Kidney (tissue), 14 donors: ENCODE data around the gene AMH. TPM values are rescaled to one million over a fixed set of nuclear protein-coding genes. Genes with fewer than 3 reads are reported as not detected.

ENCODE experiments used
- DNase-seq, 5 donors: peaks; one replicate each; pipeline ENCODE4 v3.0.0-alpha.2; 2013 to 2020
- FAIRE-seq: peaks from 2 replicates; lab custom pipeline; 2012; peaks lifted over from hg19 to GRCh38; lab: Jason Lieb, UNC
- H3K27ac ChIP-seq, 2 donors: one replicate each; pipeline ENCODE4 v1.7.0; 2013; ENCODE audit warnings: low read depth in 2 of 2, low read length in 2 of 2, inconsistent platforms in 1 of 2
- H3K27me3 ChIP-seq: one replicate; pipeline ENCODE4 v1.7.1; 2013; ENCODE audit warnings: low read length, inconsistent platforms; ENCODE audit not compliant: control insufficient read depth, insufficient read depth
- H3K36me3 ChIP-seq, 3 donors: one replicate each; pipeline versions ENCODE4 v1.7.0 to v1.7.1; 2013; ENCODE audit warnings: low read length in 3 of 3, control low read depth in 1 of 3, inconsistent platforms in 1 of 3; ENCODE audit not compliant: insufficient read depth in 3 of 3, control insufficient read depth in 2 of 3
- H3K4me1 ChIP-seq, 3 donors: one replicate each; pipeline versions ENCODE4 v1.7.0 to v1.7.1; 2013; ENCODE audit warnings: low read length in 3 of 3, inconsistent platforms in 1 of 3, low read depth in 1 of 3; ENCODE audit not compliant: control insufficient read depth in 2 of 3, insufficient read depth in 2 of 3
- H3K4me3 ChIP-seq, 3 donors: one replicate each; pipeline versions ENCODE4 v1.7.0 to v1.8.1; 2013; ENCODE audit warnings: low read length in 3 of 3, control low read depth in 1 of 3, inconsistent platforms in 1 of 3
- H3K9ac ChIP-seq, 3 donors: one replicate each; pipeline versions ENCODE4 v1.7.0 to v1.7.1; 2013; ENCODE audit warnings: low read length in 3 of 3, control low read depth in 1 of 3, inconsistent platforms in 1 of 3
- H3K9me3 ChIP-seq, 3 donors: one replicate each; pipeline versions ENCODE4 v1.7.0 to v1.7.1; 2013; ENCODE audit warnings: low read length in 3 of 3, control low read depth in 1 of 3, inconsistent platforms in 1 of 3; ENCODE audit not compliant: control insufficient read depth in 2 of 3, insufficient read depth in 1 of 3
- CTCF ChIP-seq: IDR thresholded peaks from 3 replicates; pipeline ENCODE4 v1.5.1; 2012; ENCODE audit warnings: mild to moderate bottlenecking, moderate library complexity, borderline replicate concordance; ENCODE audit not compliant: insufficient read depth; ENCODE audit errors: extremely low read depth
- intact Hi-C: fragments of 100-400 bp; cut with DNase I; formaldehyde crosslinking; loops from one replicate; pipeline ENCODE4 v1.11.1; 2022
- polyA plus RNA-seq: library from polyadenylated mRNA; stranded (reverse); fragments of 350-450 nt; fragmentation: Illumina TruSeq; extraction: RNeasy Lipid Tissue Mini Kit (QIAGEN cat#74804); gene quantifications from one replicate; pipeline ENCODE4 v1.2.3, GENCODE V29; 2014; ENCODE audit warnings: low read depth, low replicate concordance; ENCODE audit not compliant: insufficient read depth
- total RNA-seq: library from RNA; stranded (reverse); fragmentation: NEBNext Ultra II Directional; extraction: Animal tissue kit (Norgen Biotek cat#: 25700); gene quantifications from one replicate; pipeline ENCODE4 v1.2.1, GENCODE V29; 2021
- donor health status: control.
- donor health status: control.
- donor health status: control.
- donor health status: control.
- donor health status: control.
- donor health status: DM: yes; HTN: yes; CAD: no.
- donor health status: Normal renal cell carcinoma (clear cell type).

AMH gene
- total and polyA plus RNA-seq, 2 donors from 2014 or later: 0.60 to 1.0 TPM

GRCh38 chr19:2255112-2255845 lies 6.2 kb downstream of the AMH start:
- H3K36me3 ChIP-seq: no peaks in the 10 kb centered on the region
- H3K4me1 ChIP-seq: peaks cover 0 to 6% (median 0%) of the 10 kb centered on the region in 3 donors
- DNase-seq (peak in 1 of 5 donors; percentile 75), FAIRE-seq (no peak)
- H3K9ac ChIP-seq: no peak overlapping the region
- no peak overlapping the region for H3K4me3 ChIP-seq
- TF ChIP-seq CTCF: no peak
- no peak overlapping the region for H3K27ac ChIP-seq
- peaks cover 2% of the 10 kb centered on the region for H3K27me3 ChIP-seq
- no peaks in the 10 kb centered on the region for H3K9me3 ChIP-seq
- intact Hi-C loops: no loop called here

GRCh38 chr19:2255982-2256685 lies 7.0 kb downstream of the AMH start, which contains the start of gene JSRP1:
Gene JSRP1, minus strand, starts transcription at chr19:2256417. Its CDS starts 1,103 bp downstream, at chr19:2255314.
- FAIRE-seq (no peak), DNase-seq (peak in 2 of 5 donors; percentile 62 to 71)
- Histone ChIP-seq H3K27ac (no peak within 1 kb of the TSS), H3K9ac (no peak within 1 kb of the TSS), H3K4me1 (peaks cover 0 to 6% (median 0%) of the 10 kb centered on the region in 3 donors), H3K27me3 (peaks cover 2% of the 10 kb centered on the region), H3K36me3 (no peaks in the 10 kb centered on the region), H3K9me3 (no peaks in the 10 kb centered on the region), H3K4me3 (no peak within 1 kb of the TSS)
- no peak for TF ChIP-seq CTCF
- intact Hi-C loops: no loop called here

GRCh38 chr19:2259336-2259735 lies 10.2 kb downstream of the AMH start:
- H3K27me3 ChIP-seq: no peaks in the 10 kb centered on the region
- H3K4me3 ChIP-seq: no peak overlapping the region
- DNase-seq (no peak), FAIRE-seq (no peak)
- H3K9ac ChIP-seq: no peak overlapping the region
- H3K27ac ChIP-seq: no peak overlapping the region
- no peaks in the 10 kb centered on the region for H3K4me1 ChIP-seq
- TF ChIP-seq CTCF: no peak
- H3K9me3 ChIP-seq: no peaks in the 10 kb centered on the region
- no peaks in the 10 kb centered on the region for H3K36me3 ChIP-seq
- intact Hi-C loops: no loop called here
